ENCODE measurements around the gene POTEB3. TPM values are rescaled to one million over a fixed set of nuclear protein-coding genes. Genes with fewer than 3 reads are reported as not detected.

POTEB3 gene
- total RNA-seq, 1 experiment from 2014 or later: not detected

Small RNA genes lying within 50 kb of the gene (microRNA-seq; reads per million reads assigned to microRNA genes)
- not detected for gene MIR3118-3 (ENCODE audit: borderline number of aligned reads, borderline replicate concordance)
